Pancreas (tissue), 10 donors: Measurements from ENCODE around the gene SMAD3. TPM values are rescaled to one million over a fixed set of nuclear protein-coding genes. Genes with fewer than 3 reads are reported as not detected.
A peak's percentile ranks its signal among the peaks of the same experiment; 100 is the strongest.

ENCODE experiments used
- ATAC-seq, 4 donors: fragments of 200-7000 bp; cut with Tn5 transposase; one replicate each; pipeline versions ENCODE4 v1.8.0 to v1.9.1; 2020; ENCODE audit warnings: mild to moderate bottlenecking in 4 of 4, moderate library complexity in 4 of 4
- DNase-seq, 6 donors: peaks; one replicate each; pipeline ENCODE4 v3.0.0-alpha.2; 2020
- FAIRE-seq: peaks from 2 replicates; lab custom pipeline; 2012; peaks lifted over from hg19 to GRCh38; lab: Jason Lieb, UNC
- H3K27ac ChIP-seq, 4 donors: fragments of 200-600 bp; sonication (generic); 1 replicate in 3 of 4; 2 replicates in 1 of 4; pipeline versions ENCODE4 v1.5.0 to v1.8.0; 2020
- H3K27me3 ChIP-seq, 4 donors: fragments of 200-600 bp; one replicate each; pipeline ENCODE4 v1.8.0; 2021
- H3K36me3 ChIP-seq, 3 donors: fragments of 200-600 bp; sonication (generic) in 1 of 3; one replicate each; pipeline versions ENCODE4 v1.5.0 to v1.8.0; 2020 to 2021
- H3K4me1 ChIP-seq, 3 donors: fragments of 200-600 bp; one replicate each; pipeline ENCODE4 v1.8.0; 2021
- H3K4me3 ChIP-seq, 4 donors: fragments of 200-600 bp; sonication (generic) in 2 of 4; one replicate each; pipeline versions ENCODE4 v1.5.0 to v1.8.0; 2020 to 2021
- H3K9me3 ChIP-seq, 4 donors: fragments of 200-600 bp; one replicate each; pipeline ENCODE4 v1.8.0; 2021
- WGBS, 2 donors: extraction: QIAGEN DNeasy Blood & Tissue Kit; methylation state at CpG; one replicate each; pipeline ENCODE4 v1.1.7; 2013; 5-methylcytosine and 5-hydroxymethylcytosine counted together
- intact Hi-C, 3 donors: fragments of 100-400 bp; cut with DNase I; formaldehyde crosslinking; loops; one replicate each; pipeline versions ENCODE4 v1.11.1 to v1.14.2; 2022
- polyA plus RNA-seq, 2 donors: library from polyadenylated mRNA; stranded (reverse); fragments of 200-250 nt; gene quantifications; one replicate each; pipeline ENCODE4 v1.2.3, GENCODE V29; 2013
- total RNA-seq, 6 donors: library from RNA; stranded (reverse); fragmentation: NEBNext Ultra II Directional in 4 of 6; extraction: Animal tissue kit (Norgen Biotek cat#: 25700) in 4 of 6; gene quantifications; one replicate each; pipeline versions ENCODE4 v1.2.1 to v1.2.4, GENCODE V29; 2021 to 2023
- TF ChIP-seq, protein P1 (sequence below), 4 donors: fragments of 200-600 bp; sonication (generic) in 3 of 4; IDR thresholded peaks; one replicate each; pipeline versions ENCODE4 v1.5.0 to v1.8.0; 2021; ENCODE audit warnings: antibody characterized with exemption in 4 of 4
- donor health status: healthy with polysubstance abuse.
- donor health status: DM: no; HTN: no; CAD: no; lungs with moderate emphysema.
- donor health status: DM: no; HTN: no; CAD: no.
- donor health status: control.
- donor health status: control.
- donor health status: Bipolar disorder and iron deficiency.
- donor health status: DM: yes; HTN: yes; CAD: no.
- donor health status: DM: no; HTN: no; CAD: no.
- donor health status: DM: no; HTN: no; CAD: no.
- donor health status: DM: yes; HTN: yes; CAD: no.

Gene SMAD3
- total and polyA plus RNA-seq, 8 donors, result 7.9 to 42.5 (median 21.4) TPM

GRCh38 chr15:67096546-67097294 is 31.3 kb downstream of the SMAD3 start:
- no peak overlapping the region for H3K4me3 ChIP-seq
- no peak for FAIRE-seq
- DNase-seq, result no peak
- no peak overlapping the region for H3K27ac ChIP-seq
- ATAC-seq, result no peak
- H3K9me3 ChIP-seq, result no peaks in the 10 kb centered on the region
- peaks cover 6 to 11% (median 11%) of the 10 kb centered on the region in 3 donors for H3K4me1 ChIP-seq
- H3K27me3 ChIP-seq, result no peaks in the 10 kb centered on the region
- no peaks in the 10 kb centered on the region for H3K36me3 ChIP-seq
- intact Hi-C loops, result no loop called here
- 91 to 98% methylated on average over 2 of the region's 2 CpGs for WGBS, 2 donors
- TF ChIP-seq, protein P1, sequence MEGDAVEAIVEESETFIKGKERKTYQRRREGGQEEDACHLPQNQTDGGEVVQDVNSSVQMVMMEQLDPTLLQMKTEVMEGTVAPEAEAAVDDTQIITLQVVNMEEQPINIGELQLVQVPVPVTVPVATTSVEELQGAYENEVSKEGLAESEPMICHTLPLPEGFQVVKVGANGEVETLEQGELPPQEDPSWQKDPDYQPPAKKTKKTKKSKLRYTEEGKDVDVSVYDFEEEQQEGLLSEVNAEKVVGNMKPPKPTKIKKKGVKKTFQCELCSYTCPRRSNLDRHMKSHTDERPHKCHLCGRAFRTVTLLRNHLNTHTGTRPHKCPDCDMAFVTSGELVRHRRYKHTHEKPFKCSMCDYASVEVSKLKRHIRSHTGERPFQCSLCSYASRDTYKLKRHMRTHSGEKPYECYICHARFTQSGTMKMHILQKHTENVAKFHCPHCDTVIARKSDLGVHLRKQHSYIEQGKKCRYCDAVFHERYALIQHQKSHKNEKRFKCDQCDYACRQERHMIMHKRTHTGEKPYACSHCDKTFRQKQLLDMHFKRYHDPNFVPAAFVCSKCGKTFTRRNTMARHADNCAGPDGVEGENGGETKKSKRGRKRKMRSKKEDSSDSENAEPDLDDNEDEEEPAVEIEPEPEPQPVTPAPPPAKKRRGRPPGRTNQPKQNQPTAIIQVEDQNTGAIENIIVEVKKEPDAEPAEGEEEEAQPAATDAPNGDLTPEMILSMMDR (IDR thresholded peaks at IDR 0.05), result no peak

GRCh38 chr15:67097424-67097823 is 32.0 kb downstream of the SMAD3 start:
- no peaks in the 10 kb centered on the region for H3K27me3 ChIP-seq
- TF ChIP-seq, protein P1 (IDR thresholded peaks at IDR 0.05), result no peak
- H3K4me1 ChIP-seq, result peaks cover 0 to 6% (median 4%) of the 10 kb centered on the region in 3 donors

GRCh38 chr15:67097930-67098740 is 32.7 kb downstream of the SMAD3 start:
- 52 to 64% methylated on average over 14 of the region's 14 CpGs for WGBS, 2 donors

More at GRCh38 chr15:67097424-67097823, 32.0 kb downstream of the SMAD3 start:
- Histone ChIP-seq H3K9me3 (no peaks in the 10 kb centered on the region), H3K27ac (no peak overlapping the region), H3K36me3 (no peaks in the 10 kb centered on the region), H3K4me3 (no peak overlapping the region)
- intact Hi-C loops, result no loop called here
- no peak for FAIRE-seq
- no peak for DNase-seq
- 95 to 97% methylated on average over 4 of the region's 4 CpGs for WGBS, 2 donors
- ATAC-seq, result no peak

DNA sequence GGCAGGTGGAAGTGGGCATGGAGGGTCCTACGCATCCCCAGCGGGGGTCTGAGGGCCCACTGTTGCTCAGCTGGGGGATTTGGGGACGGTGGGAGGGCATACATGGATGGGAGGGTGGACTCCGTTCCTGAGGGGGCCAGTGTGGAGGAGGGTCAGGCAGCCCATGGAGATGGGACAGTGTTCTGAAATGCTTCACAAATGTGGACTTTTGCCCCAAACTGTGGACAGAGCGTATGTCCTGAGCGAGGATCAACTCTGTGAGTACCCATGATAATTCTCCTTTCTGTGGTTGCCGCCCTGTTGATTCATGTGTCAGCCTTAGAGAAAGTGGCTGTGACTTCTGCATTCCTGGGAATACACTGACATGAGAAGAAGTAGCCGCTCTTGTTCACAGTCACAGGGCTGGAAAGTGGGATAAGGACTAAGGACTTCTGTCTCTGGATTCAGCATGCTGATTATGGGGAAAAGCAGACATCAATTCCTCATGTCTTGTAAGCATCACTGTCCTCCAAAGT is 33.4 kb downstream of the SMAD3 start:
- ATAC-seq, result no peak

More at GRCh38 chr15:67097930-67098740, 32.7 kb downstream of the SMAD3 start:
- FAIRE-seq (no peak), ATAC-seq (peak in 3 of 4 donors; percentile 5 to 32 (median 23)), DNase-seq (no peak)
- Histone ChIP-seq H3K27ac (no peak overlapping the region), H3K9me3 (no peaks in the 10 kb centered on the region), H3K4me1 (peaks cover 0 to 6% (median 0%) of the 10 kb centered on the region in 3 donors), H3K36me3 (no peaks in the 10 kb centered on the region), H3K4me3 (no peak overlapping the region), H3K27me3 (no peaks in the 10 kb centered on the region)
- TF ChIP-seq, protein P1 (IDR thresholded peaks at IDR 0.05), result no peak
- intact Hi-C loops, result no loop called here

More for the DNA sequence above, 33.4 kb downstream of the SMAD3 start:
- FAIRE-seq (no peak), DNase-seq (no peak)
- no peaks in the 10 kb centered on the region for H3K9me3 ChIP-seq
- H3K27ac ChIP-seq, result no peak overlapping the region
- TF ChIP-seq, protein P1 (IDR thresholded peaks at IDR 0.05), result no peak
- H3K4me3 ChIP-seq, result no peak overlapping the region
- intact Hi-C loops, result no loop called here
- WGBS, 2 donors, result 82 to 85% methylated on average over 8 of the region's 8 CpGs
- no peaks in the 10 kb centered on the region for H3K27me3 ChIP-seq
- H3K4me1 ChIP-seq, result peaks cover 1 to 6% (median 3%) of the 10 kb centered on the region in 3 donors
- H3K36me3 ChIP-seq, result no peaks in the 10 kb centered on the region
